ENCODE measurements around the gene SPPL2C.

Gene SPPL2C

DNA sequence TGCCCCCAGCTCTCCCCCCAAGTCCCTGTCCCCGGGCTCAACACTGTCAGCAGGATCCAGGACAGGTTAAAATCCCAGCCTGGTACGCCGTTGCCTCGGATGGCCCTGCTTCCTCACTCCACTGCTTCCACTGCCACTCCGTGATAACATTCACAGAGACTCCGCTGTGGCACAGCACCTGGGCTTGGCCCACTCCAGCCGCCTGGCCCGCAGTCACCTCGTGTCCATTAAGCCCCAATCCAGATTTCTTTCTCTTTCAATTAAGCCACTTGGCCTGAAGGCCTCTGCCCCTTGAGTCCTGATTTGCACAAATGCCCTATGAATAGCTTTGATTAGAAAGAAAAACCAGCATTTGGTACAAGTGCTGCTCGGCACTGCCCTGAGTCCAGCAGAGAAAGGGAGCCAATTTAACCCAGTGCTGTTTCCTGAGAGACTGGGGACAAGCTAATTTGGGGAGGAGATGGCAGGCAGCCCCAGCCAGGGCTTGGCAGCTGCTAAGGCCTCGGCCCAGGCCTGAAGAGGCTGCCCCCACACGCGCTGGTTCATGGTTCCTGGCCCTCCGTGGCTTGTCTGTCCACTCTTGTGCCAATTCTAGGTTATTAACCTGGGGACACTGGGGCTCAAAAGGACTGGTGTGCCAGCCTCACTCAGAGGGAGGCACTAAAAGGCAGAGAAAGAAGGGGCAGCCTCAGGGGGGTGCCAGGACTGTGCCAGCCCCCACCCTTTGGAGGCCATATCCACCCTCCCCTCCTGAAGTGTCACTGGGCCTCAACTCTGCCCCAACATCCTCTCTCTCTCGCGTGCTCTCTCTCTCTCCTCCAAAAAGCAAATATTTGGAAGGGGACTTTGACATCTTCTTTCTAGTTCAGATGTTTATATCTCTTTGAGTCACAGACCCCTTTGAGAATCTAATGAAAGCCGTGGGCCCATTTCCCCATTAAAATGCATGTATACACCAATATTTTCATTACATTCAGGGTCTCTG, 29.8 kb upstream of the SPPL2C start:
- no peak for ATAC-seq
- no peak for TF ChIP-seq CSDC2 (CRISPR knock-in tag; IDR thresholded peaks at IDR 0.05)
- TF ChIP-seq ZFP3 (CRISPR knock-in tag; IDR thresholded peaks at IDR 0.05) = no peak
- TF ChIP-seq TOX (CRISPR knock-in tag; IDR thresholded peaks at IDR 0.05; ENCODE audit: borderline replicate concordance) = no peak
- TF ChIP-seq SNAI2 (CRISPR knock-in tag; IDR thresholded peaks at IDR 0.05) = no peak
- no peak for TF ChIP-seq ZFP30 (CRISPR knock-in tag; IDR thresholded peaks at IDR 0.05)
- TF ChIP-seq, protein P1, sequence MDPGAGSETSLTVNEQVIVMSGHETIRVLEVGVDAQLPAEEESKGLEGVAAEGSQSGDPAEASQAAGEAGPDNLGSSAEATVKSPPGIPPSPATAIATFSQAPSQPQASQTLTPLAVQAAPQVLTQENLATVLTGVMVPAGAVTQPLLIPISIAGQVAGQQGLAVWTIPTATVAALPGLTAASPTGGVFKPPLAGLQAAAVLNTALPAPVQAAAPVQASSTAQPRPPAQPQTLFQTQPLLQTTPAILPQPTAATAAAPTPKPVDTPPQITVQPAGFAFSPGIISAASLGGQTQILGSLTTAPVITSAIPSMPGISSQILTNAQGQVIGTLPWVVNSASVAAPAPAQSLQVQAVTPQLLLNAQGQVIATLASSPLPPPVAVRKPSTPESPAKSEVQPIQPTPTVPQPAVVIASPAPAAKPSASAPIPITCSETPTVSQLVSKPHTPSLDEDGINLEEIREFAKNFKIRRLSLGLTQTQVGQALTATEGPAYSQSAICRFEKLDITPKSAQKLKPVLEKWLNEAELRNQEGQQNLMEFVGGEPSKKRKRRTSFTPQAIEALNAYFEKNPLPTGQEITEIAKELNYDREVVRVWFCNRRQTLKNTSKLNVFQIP (CRISPR knock-in tag; IDR thresholded peaks at IDR 0.05; ENCODE audit: borderline replicate concordance, low read depth) = no peak
- no peak for TF ChIP-seq ESRRG (CRISPR knock-in tag; IDR thresholded peaks at IDR 0.05)
- no peak for TF ChIP-seq BACH2 (CRISPR knock-in tag; IDR thresholded peaks at IDR 0.05; ENCODE audit: borderline replicate concordance)
- no peak for TF ChIP-seq OSR1 (CRISPR knock-in tag; IDR thresholded peaks at IDR 0.05)
- no peak for TF ChIP-seq ZNF70 (CRISPR knock-in tag; IDR thresholded peaks at IDR 0.05)
- no peak for TF ChIP-seq ZC3H10 (CRISPR knock-in tag; IDR thresholded peaks at IDR 0.05)
- TF ChIP-seq RARB (CRISPR knock-in tag; IDR thresholded peaks at IDR 0.05) = no peak
- TF ChIP-seq ARNTL (CRISPR knock-in tag; IDR thresholded peaks at IDR 0.05; ENCODE audit: borderline replicate concordance, low read depth) = no peak
- TF ChIP-seq, protein P2, sequence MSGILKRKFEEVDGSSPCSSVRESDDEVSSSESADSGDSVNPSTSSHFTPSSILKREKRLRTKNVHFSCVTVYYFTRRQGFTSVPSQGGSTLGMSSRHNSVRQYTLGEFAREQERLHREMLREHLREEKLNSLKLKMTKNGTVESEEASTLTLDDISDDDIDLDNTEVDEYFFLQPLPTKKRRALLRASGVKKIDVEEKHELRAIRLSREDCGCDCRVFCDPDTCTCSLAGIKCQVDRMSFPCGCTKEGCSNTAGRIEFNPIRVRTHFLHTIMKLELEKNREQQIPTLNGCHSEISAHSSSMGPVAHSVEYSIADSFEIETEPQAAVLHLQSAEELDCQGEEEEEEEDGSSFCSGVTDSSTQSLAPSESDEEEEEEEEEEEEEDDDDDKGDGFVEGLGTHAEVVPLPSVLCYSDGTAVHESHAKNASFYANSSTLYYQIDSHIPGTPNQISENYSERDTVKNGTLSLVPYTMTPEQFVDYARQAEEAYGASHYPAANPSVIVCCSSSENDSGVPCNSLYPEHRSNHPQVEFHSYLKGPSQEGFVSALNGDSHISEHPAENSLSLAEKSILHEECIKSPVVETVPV (CRISPR knock-in tag; IDR thresholded peaks at IDR 0.05) = no peak
- TF ChIP-seq, protein P3, sequence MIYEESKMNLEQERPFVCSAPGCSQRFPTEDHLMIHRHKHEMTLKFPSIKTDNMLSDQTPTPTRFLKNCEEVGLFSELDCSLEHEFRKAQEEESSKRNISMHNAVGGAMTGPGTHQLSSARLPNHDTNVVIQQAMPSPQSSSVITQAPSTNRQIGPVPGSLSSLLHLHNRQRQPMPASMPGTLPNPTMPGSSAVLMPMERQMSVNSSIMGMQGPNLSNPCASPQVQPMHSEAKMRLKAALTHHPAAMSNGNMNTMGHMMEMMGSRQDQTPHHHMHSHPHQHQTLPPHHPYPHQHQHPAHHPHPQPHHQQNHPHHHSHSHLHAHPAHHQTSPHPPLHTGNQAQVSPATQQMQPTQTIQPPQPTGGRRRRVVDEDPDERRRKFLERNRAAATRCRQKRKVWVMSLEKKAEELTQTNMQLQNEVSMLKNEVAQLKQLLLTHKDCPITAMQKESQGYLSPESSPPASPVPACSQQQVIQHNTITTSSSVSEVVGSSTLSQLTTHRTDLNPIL (CRISPR knock-in tag; IDR thresholded peaks at IDR 0.05; ENCODE audit: low read depth) = no peak
- no peak for TF ChIP-seq TCF4 (CRISPR knock-in tag; IDR thresholded peaks at IDR 0.05; ENCODE audit: borderline replicate concordance)
- TF ChIP-seq ISL1 (CRISPR knock-in tag; IDR thresholded peaks at IDR 0.05) = no peak
- TF ChIP-seq ZNF565 (CRISPR knock-in tag; conservative IDR thresholded peaks at IDR 0.05; ENCODE audit: low read depth) = no peak

DNA sequence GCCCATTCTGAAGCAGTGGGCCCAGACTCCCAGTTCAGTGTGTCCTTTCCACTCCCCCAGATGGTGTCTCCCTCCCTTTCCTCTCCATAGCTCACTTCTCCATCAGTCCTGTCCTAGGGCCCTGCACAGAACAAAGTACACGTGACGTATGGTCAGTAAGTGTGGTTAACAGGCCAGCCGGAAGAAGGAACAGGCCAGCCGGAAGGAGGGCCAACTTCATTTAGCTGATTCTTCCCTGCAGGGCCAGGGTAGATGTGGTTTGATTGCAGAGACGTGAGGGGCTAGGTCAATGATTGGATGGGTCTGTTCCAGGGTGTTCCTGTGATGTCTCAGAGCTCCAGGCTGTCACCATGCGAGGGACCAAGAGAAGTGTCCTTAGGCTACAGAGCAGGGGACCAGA, 28.9 kb upstream of the SPPL2C start:
- TF ChIP-seq, protein P1 (CRISPR knock-in tag; IDR thresholded peaks at IDR 0.05; ENCODE audit: borderline replicate concordance, low read depth) = no peak
- no peak for TF ChIP-seq ZC3H10 (CRISPR knock-in tag; IDR thresholded peaks at IDR 0.05)
- TF ChIP-seq ISL1 (CRISPR knock-in tag; IDR thresholded peaks at IDR 0.05) = no peak
- TF ChIP-seq, protein P4, sequence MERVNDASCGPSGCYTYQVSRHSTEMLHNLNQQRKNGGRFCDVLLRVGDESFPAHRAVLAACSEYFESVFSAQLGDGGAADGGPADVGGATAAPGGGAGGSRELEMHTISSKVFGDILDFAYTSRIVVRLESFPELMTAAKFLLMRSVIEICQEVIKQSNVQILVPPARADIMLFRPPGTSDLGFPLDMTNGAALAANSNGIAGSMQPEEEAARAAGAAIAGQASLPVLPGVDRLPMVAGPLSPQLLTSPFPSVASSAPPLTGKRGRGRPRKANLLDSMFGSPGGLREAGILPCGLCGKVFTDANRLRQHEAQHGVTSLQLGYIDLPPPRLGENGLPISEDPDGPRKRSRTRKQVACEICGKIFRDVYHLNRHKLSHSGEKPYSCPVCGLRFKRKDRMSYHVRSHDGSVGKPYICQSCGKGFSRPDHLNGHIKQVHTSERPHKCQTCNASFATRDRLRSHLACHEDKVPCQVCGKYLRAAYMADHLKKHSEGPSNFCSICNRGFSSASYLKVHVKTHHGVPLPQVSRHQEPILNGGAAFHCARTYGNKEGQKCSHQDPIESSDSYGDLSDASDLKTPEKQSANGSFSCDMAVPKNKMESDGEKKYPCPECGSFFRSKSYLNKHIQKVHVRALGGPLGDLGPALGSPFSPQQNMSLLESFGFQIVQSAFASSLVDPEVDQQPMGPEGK (CRISPR knock-in tag; IDR thresholded peaks at IDR 0.05; ENCODE audit: borderline replicate concordance) = no peak
- TF ChIP-seq OSR1 (CRISPR knock-in tag; IDR thresholded peaks at IDR 0.05) = no peak
- TF ChIP-seq SNAI2 (CRISPR knock-in tag; IDR thresholded peaks at IDR 0.05) = no peak
- no peak for TF ChIP-seq TCF4 (CRISPR knock-in tag; IDR thresholded peaks at IDR 0.05; ENCODE audit: borderline replicate concordance)
- no peak for TF ChIP-seq GLIS3 (CRISPR knock-in tag; IDR thresholded peaks at IDR 0.05)
- ATAC-seq = no peak

DNA sequence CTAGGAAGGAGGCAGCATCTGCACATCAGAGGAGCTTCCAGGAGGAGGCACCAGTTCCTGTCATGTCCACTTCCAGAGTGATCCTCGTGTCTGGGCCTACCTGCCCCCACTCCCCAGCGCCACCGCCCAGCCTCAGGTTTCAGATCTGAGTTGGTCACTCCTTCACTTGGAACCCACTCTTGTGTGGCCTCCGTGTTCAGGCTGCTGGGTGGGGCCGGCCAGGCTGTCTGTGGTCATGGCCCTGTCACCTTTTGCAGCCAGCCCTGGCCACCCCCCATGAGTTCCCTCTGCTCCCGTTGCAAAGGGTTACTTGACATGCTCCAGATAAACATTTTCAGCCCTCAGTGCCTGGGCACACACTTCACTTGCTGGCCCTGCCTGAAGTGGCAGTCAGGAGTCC, 26.6 kb upstream of the SPPL2C start:
- no peak for ATAC-seq
- TF ChIP-seq ARNTL (CRISPR knock-in tag; IDR thresholded peaks at IDR 0.05; ENCODE audit: borderline replicate concordance, low read depth) (no peak), RARB (CRISPR knock-in tag; IDR thresholded peaks at IDR 0.05) (no peak), GLIS3 (CRISPR knock-in tag; IDR thresholded peaks at IDR 0.05) (no peak), ISL1 (CRISPR knock-in tag; IDR thresholded peaks at IDR 0.05) (no peak), PPARA (CRISPR knock-in tag; IDR thresholded peaks at IDR 0.05; ENCODE audit: borderline replicate concordance) (no peak), ZC3H10 (CRISPR knock-in tag; IDR thresholded peaks at IDR 0.05) (no peak), TCF4 (CRISPR knock-in tag; IDR thresholded peaks at IDR 0.05; ENCODE audit: borderline replicate concordance) (no peak), SNAI2 (CRISPR knock-in tag; IDR thresholded peaks at IDR 0.05) (no peak), BACH2 (CRISPR knock-in tag; IDR thresholded peaks at IDR 0.05; ENCODE audit: borderline replicate concordance) (no peak), ZFP30 (CRISPR knock-in tag; IDR thresholded peaks at IDR 0.05) (no peak), ZNF8 (CRISPR knock-in tag; IDR thresholded peaks at IDR 0.05) (no peak), TOX (CRISPR knock-in tag; IDR thresholded peaks at IDR 0.05; ENCODE audit: borderline replicate concordance) (no peak), ZNF565 (CRISPR knock-in tag; conservative IDR thresholded peaks at IDR 0.05; ENCODE audit: low read depth) (no peak), CSDC2 (CRISPR knock-in tag; IDR thresholded peaks at IDR 0.05) (no peak), ZNF70 (CRISPR knock-in tag; IDR thresholded peaks at IDR 0.05) (no peak), ESRRG (CRISPR knock-in tag; IDR thresholded peaks at IDR 0.05) (no peak), OSR1 (CRISPR knock-in tag; IDR thresholded peaks at IDR 0.05) (no peak)
- TF ChIP-seq, protein P2 (CRISPR knock-in tag; IDR thresholded peaks at IDR 0.05) = no peak
- TF ChIP-seq, protein P3 (CRISPR knock-in tag; IDR thresholded peaks at IDR 0.05; ENCODE audit: low read depth) = no peak
